Natural killer cell (primary cell): ENCODE data around the gene RYK. TPM values are rescaled to one million over a fixed set of nuclear protein-coding genes. Genes with fewer than 3 reads are reported as not detected.

Experiments used
- ATAC-seq, 3 donors: fragments of 150-1000 bp in 2 of 3; fragments of 200-7000 bp in 1 of 3; cut with Tn5 transposase; 1 replicate in 1 of 3; 2 replicates in 2 of 3; pipeline ENCODE4 v1.10.0; 2021; ENCODE audit warnings: mild to moderate bottlenecking in 2 of 3, moderate library complexity in 2 of 3
- DNase-seq, 2 donors: peaks; one replicate each; pipeline versions ENCODE4 v3.0.0 to v3.0.0-alpha.2; 2013 to 2021; ENCODE audit warnings: mixed read lengths in 1 of 2
- H3K27ac ChIP-seq: one replicate; pipeline ENCODE4 v1.5.1; 2013; ENCODE audit warnings: mild to moderate bottlenecking, low read length
- H3K27me3 ChIP-seq: one replicate; pipeline ENCODE4 v1.6.1; 2013; ENCODE audit warnings: low read length; ENCODE audit not compliant: control insufficient read depth, insufficient read depth
- H3K36me3 ChIP-seq: one replicate; pipeline ENCODE4 v1.6.1; 2013; ENCODE audit warnings: low read length; ENCODE audit not compliant: control insufficient read depth, insufficient read depth
- H3K4me1 ChIP-seq: one replicate; pipeline ENCODE4 v1.6.1; 2013; ENCODE audit warnings: low read length; ENCODE audit not compliant: control insufficient read depth, insufficient read depth
- H3K4me3 ChIP-seq: one replicate; pipeline ENCODE4 v1.5.1; 2013; ENCODE audit warnings: low read length
- H3K9me3 ChIP-seq: one replicate; pipeline ENCODE4 v1.6.1; 2013; ENCODE audit warnings: low read length; ENCODE audit not compliant: control insufficient read depth, insufficient read depth
- H3K27ac Mint-ChIP-seq, 2 donors: one replicate each; pipeline ENCODE4 v1.8.0; 2022; ENCODE audit warnings: mild to moderate bottlenecking in 2 of 2, mixed read lengths in 2 of 2, moderate library complexity in 1 of 2
- H3K27me3 Mint-ChIP-seq, 2 donors: one replicate each; pipeline ENCODE4 v1.8.0; 2022; ENCODE audit warnings: low read depth in 2 of 2, mixed read lengths in 2 of 2
- H3K36me3 Mint-ChIP-seq: one replicate; pipeline ENCODE4 v1.8.0; 2022; ENCODE audit warnings: mixed read lengths
- H3K4me1 Mint-ChIP-seq, 2 donors: one replicate each; pipeline ENCODE4 v1.8.0; 2022; ENCODE audit warnings: mixed read lengths in 2 of 2
- H3K4me3 Mint-ChIP-seq: one replicate; pipeline ENCODE4 v1.8.0; 2022; ENCODE audit warnings: mild to moderate bottlenecking, moderate library complexity, mixed read lengths
- H3K9me3 Mint-ChIP-seq, 2 donors: one replicate each; pipeline ENCODE4 v1.8.0; 2022; ENCODE audit warnings: mixed read lengths in 2 of 2
- CTCF ChIP-seq: fragments of 200-600 bp; IDR thresholded peaks from one replicate; pipeline ENCODE4 v1.8.0; 2022; ENCODE audit warnings: antibody characterized with exemption
- WGBS: methylation state at CpG from one replicate; pipeline ENCODE4 v1.1.7; 2013; ENCODE audit warnings: missing lambda C conversion rate; ENCODE audit not compliant: insufficient coverage; 5-methylcytosine and 5-hydroxymethylcytosine counted together
- intact Hi-C: fragments of 100-400 bp; cut with micrococcal nuclease; formaldehyde crosslinking; loops from one replicate; pipeline ENCODE4 v1.14.2; 2022
- total RNA-seq, 4 donors: library from RNA; stranded (reverse); fragments of 120-200 nt in 1 of 4; gene quantifications; one replicate each; pipeline versions ENCODE4 v1.2.3 to v1.2.4, GENCODE V29; 2013 to 2022

Gene RYK
- total RNA-seq, 3 donors from 2014 or later (not counting 1 experiment from before 2014, with no cell fraction given), result 56.7 to 69.5 (median 56.8) TPM

- intact Hi-C loops, result loop anchor here (5.0 kb wide), 2 partner anchors 83 to 163 kb away; no protein-coding TSS in a partner anchor
- TF ChIP-seq CTCF, result no peak
- Histone ChIP-seq H3K9me3 (no peaks in the 10 kb centered on the region), H3K36me3 (peaks cover 9% of the 10 kb centered on the region), H3K4me1 (peaks cover 7% of the 10 kb centered on the region), H3K27ac (no peak overlapping the region), H3K27me3 (no peaks in the 10 kb centered on the region), H3K4me3 (no peak overlapping the region)
- H3K4me3 Mint-ChIP-seq, result no peak overlapping the region
- no peaks in the 10 kb centered on the region for H3K9me3 Mint-ChIP-seq
- no peak overlapping the region for H3K27ac Mint-ChIP-seq
- 60% methylated on average over 2 of the region's 2 CpGs for WGBS
- peaks cover 7% of the 10 kb centered on the region for H3K36me3 Mint-ChIP-seq
- ATAC-seq (no peak), DNase-seq (no peak)
- H3K27me3 Mint-ChIP-seq, result no peaks in the 10 kb centered on the region
- H3K4me1 Mint-ChIP-seq, result peaks cover 43 to 44% of the 10 kb centered on the region in 2 donors
These were observed 36.4 kb downstream of the RYK start for GRCh38 chr3:134214239-134214638.

- no peaks in the 10 kb centered on the region for H3K27me3 ChIP-seq
- no peaks in the 10 kb centered on the region for H3K9me3 Mint-ChIP-seq
- intact Hi-C loops, result loop anchor here (1.0 to 5.0 kb wide), 4 partner anchors 84 to 261 kb away; no protein-coding TSS in a partner anchor
- peak; percentile 83 to 89 for DNase-seq
- no peak overlapping the region for H3K27ac ChIP-seq
- 34% methylated on average over 3 of the region's 3 CpGs for WGBS
- H3K27me3 Mint-ChIP-seq, result no peaks in the 10 kb centered on the region
- TF ChIP-seq CTCF, result peak; percentile 92
- peaks cover 7% of the 10 kb centered on the region for H3K36me3 Mint-ChIP-seq
- no peaks in the 10 kb centered on the region for H3K9me3 ChIP-seq
- peaks cover 13% of the 10 kb centered on the region for H3K36me3 ChIP-seq
- H3K4me3 Mint-ChIP-seq, result no peak overlapping the region
- H3K27ac Mint-ChIP-seq, result no peak overlapping the region
- H3K4me1 Mint-ChIP-seq, result peaks cover 37 to 44% of the 10 kb centered on the region in 2 donors
- ATAC-seq, result peak; percentile 72 to 82 (median 77)
- peaks cover 7% of the 10 kb centered on the region for H3K4me1 ChIP-seq
- no peak overlapping the region for H3K4me3 ChIP-seq
These were observed 37.5 kb downstream of the RYK start for GRCh38 chr3:134212967-134213665.

- no peaks in the 10 kb centered on the region for H3K27me3 ChIP-seq
- Mint-ChIP-seq H3K4me3 (no peak overlapping the region), H3K36me3 (peaks cover 7% of the 10 kb centered on the region), H3K27ac (no peak overlapping the region), H3K27me3 (no peaks in the 10 kb centered on the region), H3K4me1 (peaks cover 29 to 35% of the 10 kb centered on the region in 2 donors), H3K9me3 (no peaks in the 10 kb centered on the region)
- ATAC-seq (peak in 1 of 3 donors; percentile 25), DNase-seq (peak in 1 of 2 donors; percentile 19)
- 37% methylated on average over 2 of the region's 2 CpGs for WGBS
- H3K9me3 ChIP-seq, result no peaks in the 10 kb centered on the region
- H3K4me1 ChIP-seq, result peaks cover 7% of the 10 kb centered on the region
- no peak overlapping the region for H3K27ac ChIP-seq
- no peak overlapping the region for H3K4me3 ChIP-seq
- intact Hi-C loops, result loop anchor here (5.0 kb wide), 2 partner anchors 86 to 166 kb away; no protein-coding TSS in a partner anchor
- peak; percentile 21 for TF ChIP-seq CTCF
- peaks cover 18% of the 10 kb centered on the region for H3K36me3 ChIP-seq
These were observed 38.9 kb downstream of the RYK start for GRCh38 chr3:134211797-134212196.
